HG03378 (cell line): ENCODE results near the gene PTCD1.
A peak's percentile ranks its signal among the peaks of the same experiment; 100 is the strongest.

ENCODE experiments used
- ATAC-seq: cut with Tn5 transposase; IDR thresholded peaks from one replicate; pipeline ENCODE4 v1.9.1; 2021; ENCODE audit warnings: mild to moderate bottlenecking, moderate library complexity; ENCODE audit not compliant: unreplicated experiment

Gene PTCD1

DNA sequence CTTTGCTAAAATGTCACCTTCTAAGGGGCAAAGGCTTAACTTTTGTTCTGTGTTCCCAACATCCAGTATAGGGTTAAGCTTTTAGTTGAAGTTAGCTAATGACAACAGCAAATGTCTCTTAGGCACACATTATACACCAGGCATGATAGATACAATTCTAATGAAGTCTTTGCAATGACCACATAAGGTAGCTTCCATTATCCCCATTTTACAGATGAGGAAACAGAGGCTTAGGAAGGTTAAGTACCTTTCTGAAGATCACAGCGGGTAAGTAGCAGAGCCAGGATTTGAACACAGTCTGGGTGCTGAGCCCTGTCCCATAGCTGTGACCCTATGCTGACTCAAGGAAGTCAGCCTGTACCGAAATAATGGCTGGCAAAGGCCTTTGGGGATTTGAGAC is 28.0 kb downstream of the PTCD1 start:
- no peak for ATAC-seq

DNA sequence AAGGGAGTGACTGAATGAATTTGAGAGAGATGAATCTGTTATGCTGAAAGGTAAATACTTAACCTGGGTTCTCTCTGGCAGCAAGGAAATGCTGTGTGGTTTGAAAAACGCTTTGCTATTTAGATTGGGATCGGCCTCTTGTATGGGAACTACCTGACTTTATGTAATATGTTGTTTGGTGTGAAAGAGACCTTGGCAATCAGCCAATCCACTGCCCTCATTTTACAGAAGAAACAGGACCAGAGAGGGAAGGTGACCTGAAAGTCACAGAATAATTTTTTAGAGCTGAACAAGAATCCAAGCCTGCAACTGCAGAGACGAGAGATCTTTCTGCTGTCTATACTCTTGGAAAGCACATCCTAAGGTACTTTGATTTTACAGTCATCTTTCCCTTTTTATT is 28.8 kb downstream of the PTCD1 start:
- ATAC-seq: no peak

DNA sequence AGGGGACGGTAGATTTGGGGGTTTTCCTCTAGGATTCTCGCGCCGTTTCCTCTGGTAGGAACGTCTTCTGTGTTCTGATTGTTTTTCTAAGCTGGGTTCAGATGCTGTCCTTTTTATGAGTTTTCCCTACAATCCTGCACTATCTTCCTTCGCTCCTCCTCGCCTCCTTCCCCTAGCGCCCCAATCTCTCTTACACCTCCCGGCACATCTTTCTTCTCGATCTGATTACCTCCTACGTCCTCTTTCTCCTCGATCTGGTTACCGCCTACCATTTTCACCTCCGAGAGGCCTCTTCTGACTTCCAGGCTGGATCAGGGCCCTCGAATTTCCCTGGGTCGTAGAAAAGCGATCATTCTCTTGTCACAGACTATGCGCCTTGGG is 29.4 kb downstream of the PTCD1 start:
- ATAC-seq: peak; percentile 14

DNA sequence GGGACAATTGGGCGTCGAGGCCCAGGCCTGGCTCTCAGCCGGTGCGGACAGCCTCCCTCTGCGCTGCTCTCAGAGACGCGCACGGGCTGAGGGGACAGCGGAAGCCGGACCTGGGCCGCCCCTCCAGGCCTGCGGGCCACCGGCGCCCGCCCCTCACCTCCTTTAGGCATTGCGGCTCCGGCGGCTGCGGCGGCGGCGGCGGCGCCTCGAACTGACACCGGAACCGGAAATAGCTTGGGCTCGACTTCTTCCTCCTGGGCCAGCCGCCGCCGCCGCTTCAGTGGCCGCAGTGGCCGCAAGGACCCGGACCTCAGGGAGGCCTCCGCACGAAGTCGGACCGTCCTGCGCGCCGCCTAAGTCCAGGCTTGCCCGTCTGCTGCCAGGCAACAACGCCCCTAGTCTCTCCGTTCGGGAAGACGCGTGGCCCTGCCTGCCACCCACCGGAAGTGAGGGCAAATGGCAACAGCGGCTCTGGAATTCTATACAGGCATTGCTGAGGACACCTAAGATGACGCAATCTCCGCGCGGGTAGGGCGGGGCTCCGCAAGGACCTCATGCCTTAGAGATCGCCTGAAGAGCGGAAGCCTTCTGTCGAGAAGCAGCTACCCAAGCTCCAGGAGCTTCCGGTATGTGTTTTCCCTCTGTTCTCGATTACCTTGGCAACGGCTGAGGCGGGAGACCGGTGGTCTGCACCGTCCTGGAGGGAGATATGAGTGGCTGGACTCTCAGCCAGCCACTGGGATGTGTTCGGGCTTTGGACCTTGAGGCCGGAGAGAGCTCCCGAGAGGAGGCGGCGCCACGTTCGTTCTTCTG is 30.0 kb downstream of the PTCD1 start, which contains the start of the genes BUD31 and PDAP1:
BUD31 (plus strand) TSS at position 591 of the 813 bp plus-strand sequence. CDS start 2,124 bp downstream, outside the sequence.
PDAP1 (minus strand) TSS at position 219 of the 813 bp plus-strand sequence; CDS start at position 170, 49 bp downstream.
- peak; percentile 80 for ATAC-seq

DNA sequence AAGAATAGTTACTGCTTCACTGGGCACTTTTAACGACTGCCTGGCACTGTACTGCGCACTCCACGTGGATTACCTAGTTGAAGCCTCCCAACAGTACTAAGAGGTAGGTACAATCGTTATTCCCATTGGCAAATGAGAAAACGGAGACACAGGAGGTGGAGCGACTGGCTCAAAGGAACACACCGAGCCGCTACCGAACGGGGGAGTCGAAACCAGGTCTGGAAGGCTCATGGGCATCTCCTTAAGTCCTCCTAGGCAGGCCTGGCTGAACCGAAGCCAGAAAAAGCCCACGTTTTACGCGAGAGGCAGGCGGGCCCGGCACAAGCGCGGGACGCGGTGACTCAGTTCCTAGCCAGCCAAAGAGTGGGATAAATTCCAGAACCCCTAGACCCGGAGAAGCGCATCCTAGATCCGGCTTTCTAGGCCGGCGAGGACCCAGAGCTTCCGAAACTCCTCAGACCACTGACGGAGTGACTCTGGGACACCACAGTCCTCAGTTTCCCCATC is 30.7 kb downstream of the PTCD1 start:
- no peak for ATAC-seq

DNA sequence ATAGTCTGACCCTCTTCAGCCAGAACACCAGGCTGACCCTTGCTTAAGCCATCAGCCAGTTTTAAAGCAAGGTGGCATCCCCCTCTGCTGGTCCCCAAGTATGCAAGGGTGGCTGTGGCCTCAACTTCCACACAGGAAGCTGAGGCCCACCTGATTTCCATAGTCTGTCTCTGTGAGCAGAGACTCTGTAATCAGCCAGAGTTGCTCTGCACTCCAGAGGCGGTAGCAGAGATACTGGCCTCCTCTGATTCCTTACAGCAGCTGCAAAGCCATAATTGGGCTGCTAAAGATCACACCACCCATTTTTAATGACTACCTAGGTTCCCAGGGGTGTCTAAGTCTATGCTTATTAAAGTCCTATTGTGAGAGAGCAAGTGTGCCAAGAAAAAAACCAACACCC is 32.0 kb downstream of the PTCD1 start:
- ATAC-seq: no peak

DNA sequence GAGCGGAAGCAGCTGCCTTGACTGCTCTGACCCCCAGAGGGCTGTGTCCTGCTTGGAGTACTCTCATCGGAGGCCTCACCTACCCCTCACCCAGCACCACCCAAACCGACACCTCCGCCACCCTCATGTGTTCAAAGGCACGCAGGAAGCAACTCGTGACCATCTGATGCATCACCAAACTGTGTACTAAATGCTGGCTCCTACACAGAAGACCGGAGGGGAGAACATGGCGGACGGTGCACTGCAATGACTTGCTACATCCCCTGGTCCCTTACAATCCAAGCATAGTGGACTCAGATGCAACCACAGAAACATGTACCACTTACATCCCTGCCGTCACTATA is 33.6 kb downstream of the PTCD1 start:
- no peak for ATAC-seq

DNA sequence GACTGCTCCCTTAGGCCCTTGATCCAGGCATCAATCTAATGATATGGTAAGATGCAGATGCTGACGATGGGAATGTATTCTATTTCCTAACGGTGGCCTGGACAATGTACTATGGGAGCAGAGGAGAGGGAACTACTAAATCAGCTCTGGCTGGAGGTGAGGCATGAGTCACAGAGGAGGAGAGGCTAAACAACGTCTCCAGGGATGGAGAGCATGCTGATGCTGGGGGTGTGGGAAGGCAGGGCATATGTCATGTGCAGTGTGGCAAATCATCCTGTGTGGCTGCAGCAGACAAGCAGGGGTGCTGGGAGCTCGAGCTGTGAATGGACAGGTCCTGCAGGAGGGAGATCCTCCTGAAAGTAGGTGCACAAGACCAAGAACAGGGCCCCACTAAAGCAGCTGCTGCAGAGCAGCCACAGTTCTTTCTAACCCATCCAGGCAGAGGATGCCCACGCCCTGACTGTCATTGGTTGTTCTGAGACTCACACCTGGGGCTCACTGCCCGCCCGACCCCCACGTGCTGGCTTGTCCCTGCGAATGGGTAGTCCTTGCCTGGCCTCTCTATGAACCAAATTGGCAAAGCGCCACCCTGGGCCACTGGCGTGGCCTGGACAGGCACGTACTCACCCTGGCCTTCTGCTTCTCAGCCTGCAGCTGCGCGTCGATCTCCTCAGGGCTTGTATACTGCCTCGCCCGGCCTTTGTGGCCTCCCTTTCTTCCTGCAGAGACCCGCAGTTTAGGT is 34.2 kb downstream of the PTCD1 start:
- no peak for ATAC-seq

DNA sequence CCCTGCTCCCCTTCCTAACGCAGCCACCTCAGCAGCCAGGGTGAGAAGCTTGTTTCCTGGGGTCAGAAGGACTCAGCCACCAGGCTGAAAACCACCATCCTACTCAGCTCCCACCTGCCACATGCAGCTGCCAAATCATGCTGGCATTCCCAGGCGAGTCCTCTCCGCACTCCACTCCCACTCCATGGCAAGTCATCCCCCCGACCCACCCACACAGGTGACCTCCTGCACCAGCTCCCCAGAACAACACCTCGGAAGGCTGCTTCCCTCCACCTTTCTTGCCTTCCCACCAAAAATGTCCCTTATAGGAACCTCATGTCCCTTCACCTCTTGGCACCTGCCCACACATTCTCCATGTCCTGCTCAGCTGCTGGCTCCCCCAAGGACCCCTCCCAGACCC is 34.8 kb downstream of the PTCD1 start:
- ATAC-seq: no peak

DNA sequence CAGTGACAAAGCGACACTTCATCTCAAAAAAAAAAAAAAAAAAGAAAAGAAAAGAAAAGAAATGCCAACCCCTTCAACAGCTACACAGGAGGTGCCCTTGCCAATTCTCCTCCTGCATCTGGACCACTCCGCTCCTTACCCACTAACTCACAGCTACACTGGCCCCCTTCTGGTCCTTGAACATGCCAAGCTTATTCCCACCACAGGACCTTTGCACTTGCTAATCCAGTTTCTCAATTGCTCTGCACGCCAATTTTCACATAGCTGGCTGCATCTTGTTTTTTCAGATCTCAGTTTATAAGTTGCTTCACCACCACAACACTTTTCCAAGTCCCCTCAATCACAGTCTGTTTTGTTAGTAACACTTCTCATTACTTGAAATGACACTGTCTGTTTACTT is 35.7 kb downstream of the PTCD1 start:
- ATAC-seq: no peak

DNA sequence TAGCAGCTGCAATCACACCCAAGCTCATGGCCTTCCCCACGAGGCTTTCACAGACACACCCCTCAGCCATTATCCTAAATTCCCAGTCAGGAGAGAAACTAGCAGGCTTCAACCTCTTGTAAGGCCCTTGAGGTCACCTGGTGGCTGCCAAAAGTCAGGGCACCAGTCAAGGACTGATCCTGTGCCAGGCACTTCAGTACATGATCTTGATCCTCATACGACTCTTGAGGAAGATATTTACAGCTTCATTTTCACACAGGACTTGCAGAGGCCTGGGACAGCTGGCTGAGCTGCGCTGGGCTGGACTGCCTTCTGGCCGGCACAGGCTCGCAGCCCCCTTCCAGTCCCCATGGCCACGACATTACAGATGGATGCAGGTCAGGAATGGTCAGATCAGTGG is 39.0 kb downstream of the PTCD1 start:
- no peak for ATAC-seq

DNA sequence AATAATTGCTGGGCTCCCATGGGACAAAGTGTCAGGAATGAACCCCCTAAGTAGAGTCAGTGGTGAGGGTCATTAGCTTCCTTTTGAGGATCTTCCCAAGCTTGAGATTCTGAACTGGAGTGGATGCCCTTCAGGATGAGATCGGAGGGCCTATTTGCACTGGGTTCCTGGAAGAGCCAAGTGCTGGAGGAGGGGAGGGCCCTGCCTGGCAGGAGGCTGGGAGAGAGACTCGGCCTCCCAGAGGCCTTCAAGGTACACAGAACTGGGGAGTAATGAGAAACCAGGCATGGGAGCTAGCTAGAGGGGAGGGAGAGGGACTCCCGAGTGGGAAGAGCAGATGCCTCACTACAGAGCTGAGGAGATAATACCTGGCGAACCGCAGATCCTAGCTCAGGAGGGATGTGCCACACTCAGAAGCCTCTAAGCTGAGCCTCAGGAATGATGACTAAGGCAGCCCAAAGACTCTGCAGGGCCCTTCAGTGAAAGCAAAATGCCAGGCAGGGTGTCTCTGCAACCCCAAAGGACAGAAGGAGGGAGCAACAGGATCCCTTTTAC is 39.6 kb downstream of the PTCD1 start:
- ATAC-seq: no peak

DNA sequence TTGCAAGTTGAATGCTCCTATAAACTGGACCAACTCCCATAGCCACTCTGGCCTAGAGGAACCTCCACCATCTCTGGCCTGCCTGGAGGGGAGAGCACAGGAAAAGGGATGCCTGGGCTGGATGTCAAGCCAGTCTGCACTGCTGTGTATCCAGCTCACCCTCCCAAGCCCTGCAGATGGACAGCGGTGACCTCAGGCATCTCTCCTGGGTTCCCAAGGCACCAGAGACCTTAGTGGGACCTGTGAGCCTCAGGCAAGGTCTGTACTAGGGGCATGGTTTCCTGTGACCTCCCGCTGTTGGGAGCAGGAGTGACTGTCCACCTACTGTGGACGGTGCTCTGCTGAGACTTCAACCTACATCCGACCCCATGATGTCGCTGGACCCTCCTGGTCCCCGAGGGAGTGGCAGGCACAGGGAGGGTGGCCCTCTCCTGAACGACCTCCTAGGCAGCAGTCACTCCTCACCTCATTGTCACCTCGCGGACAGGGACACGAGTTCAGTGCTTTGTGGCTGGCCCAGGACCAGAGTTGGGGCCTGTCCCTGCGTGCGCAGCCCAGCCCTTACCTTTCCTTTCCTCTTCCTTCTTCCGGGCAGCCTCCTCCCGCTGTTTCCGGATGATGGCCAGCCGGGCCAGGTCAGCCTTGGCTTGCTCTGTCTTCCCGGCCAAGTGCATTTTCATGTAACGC is 41.2 kb downstream of the PTCD1 start:
- ATAC-seq: no peak

DNA sequence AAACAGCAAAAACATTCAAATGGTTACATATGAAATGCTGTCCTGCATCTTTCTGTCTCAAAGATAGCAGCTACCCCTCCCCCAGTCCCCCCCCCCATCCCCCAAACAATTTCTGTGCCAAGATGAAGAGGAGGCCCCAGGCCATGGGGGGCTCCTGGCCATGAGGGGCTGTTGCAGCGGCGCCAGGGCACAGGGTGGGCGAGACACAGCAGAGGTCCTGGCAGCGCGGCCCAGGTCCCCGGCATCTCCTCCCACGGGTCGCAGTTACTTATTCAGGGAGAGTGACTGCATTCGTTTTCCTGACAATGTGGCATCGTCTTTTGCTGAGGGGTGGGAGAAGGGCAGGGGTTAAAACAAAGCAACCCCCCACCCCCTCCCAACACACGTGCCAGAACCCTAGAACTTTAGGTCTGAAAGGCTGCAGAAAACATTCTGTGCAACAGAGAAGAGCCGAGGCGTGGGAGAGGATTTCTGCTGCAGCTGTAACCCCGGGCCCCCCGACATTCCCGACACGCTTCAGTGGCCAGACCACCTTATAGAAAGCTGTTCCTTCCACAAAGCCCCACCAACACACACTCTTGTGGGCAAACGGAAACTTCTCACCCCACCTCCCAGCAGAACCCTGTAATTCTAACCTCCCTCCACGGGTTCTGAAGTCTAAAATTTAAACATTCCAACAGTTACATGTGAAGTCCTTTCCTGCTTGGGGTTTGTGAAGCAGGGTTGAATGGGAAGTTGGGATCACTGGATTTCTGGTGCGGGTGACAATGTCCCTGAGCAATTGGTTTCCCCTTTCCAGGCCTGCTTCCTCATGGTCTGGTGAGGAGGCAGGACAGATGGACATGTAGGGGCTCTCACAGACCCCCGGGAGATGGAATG is 41.9 kb downstream of the PTCD1 start:
- ATAC-seq: no peak

DNA sequence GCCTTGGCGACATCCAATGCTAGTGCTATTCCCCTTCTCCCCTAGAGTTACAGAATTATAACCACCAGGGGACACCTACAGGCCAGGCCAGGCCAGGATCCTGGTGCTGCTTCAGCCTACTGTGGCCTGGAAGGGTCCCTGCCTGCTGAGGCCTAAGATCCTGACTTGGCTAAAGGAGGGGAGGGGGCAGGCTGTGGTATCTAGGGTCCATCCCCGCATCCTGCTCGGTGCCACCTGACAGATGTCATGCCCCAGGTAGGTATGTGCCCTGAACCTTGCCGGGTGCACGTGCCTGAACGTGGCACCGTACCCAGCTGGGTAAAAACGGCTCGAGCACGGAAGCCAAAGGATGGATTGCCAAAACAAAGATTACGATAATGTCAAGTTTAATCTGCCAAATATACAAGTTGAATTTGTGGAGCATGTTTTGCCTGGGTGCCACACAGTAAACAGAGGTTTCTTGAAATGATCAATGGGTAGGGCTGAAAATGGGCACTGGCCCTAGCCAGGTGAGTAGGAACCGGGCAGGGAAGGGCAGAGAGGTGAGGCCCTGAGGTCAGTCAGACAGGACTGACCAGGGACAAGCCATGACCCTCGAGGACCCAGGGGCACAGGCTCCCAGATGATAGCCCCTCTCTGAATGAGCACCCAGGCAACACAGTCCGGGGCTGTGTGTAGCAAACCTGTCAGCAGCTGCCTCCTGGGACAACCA is 42.8 kb downstream of the PTCD1 start:
- no peak for ATAC-seq

DNA sequence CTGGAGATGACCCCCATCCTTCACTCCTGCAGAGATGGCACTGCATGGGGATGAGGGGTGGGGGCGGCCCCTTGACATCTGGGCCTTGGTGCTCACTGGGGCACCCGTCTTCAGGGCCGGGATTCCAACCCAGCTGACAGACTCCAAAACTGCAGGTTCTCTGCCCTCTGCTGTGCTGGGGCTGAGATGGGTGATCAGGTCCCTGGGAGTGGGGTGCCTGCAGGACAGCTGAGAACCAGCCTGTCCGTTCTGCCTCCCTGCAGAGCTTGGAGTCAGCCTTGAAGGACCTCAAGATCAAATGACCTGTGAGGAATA is 44.5 kb downstream of the PTCD1 start:
- no peak for ATAC-seq

DNA sequence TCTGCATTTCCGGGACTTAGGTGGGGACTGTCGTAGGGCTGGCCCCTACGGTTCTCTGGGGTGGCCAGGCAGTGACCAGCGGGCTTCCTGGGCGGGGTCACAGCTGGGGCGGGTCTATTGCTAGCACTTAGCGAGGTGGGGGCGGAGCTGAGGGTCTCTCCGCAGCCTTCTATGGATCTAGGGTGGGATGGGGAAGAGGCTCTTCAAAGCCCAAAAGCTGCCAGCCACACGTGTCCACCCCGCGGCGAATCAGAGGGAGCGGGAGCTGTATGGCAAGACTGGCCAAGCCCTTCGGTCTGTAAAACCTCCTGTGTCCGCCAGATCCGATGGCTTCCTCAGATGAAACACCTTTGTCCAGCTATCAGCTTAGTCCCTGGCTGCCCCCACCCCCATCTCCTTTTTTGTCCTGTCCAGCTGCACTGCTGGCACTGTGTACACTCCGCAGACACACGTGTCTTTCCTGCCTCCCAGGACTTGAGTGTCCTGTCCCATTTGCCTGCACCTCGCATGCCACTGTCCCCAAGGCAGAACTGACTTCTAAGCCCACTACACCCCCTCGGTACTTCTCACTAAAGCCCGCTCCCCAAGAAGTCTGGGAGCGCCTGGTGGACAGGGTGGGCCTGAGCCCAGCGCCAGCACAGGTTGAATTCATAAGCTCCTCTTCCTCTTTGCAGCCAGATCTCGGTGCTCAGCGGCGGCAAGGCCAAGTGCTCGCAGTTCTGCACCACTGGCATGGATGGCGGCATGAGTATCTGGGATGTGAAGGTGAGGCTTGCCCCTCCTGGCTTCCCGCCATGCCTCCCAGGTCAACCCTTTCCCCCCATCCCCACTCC is 45.0 kb downstream of the PTCD1 start:
- no peak for ATAC-seq

DNA sequence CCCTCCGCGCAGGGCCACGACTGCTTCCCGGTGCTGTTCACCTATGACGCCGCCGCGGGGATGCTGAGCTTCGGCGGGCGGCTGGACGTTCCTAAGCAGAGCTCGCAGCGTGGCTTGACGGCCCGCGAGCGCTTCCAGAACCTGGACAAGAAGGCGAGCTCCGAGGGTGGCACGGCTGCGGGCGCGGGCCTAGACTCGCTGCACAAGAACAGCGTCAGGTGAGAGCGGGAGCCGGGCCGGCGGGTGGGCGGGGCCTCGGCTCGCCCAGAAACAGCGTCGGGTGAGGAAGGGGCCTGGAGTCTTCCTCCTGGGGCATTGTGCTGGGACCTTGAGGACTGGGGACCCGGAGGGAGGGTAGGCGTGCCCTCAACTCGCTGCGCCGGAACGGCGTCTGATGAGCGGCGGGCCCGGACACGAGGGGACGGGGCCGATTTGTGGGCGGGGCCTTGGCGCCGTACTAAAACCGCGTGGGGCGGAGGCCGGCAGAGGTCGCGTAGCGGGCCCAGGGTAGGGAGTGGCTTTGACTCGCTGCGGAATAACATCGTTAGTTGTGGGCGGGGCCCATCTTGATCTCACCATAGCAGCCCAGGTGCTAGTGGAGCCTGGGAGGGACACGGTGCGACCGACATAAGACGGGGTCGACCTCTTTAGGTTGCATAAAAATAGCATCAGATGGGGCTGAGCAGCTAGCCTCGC is 45.8 kb downstream of the PTCD1 start:
- ATAC-seq: no peak
